Stimulated activated CD4-positive, alpha-beta T cell treated with anti-CD3 and anti-CD28 coated beads, Interleukin-12 subunit alpha, Interleukin-12 subunit beta, amount 100 ng/mL, for 4 hours (primary cell): ENCODE results near the gene TMEM186.
"Not testable (repeated sequence)": the region's sequence is repeated elsewhere in the genome, so short reads cannot be mapped to it uniquely, and the experiment has no call there.

Source experiments
- DNase-seq: peaks from one replicate; pipeline ENCODE4 v3.0.0-alpha.2; 2020

Gene TMEM186

DNA sequence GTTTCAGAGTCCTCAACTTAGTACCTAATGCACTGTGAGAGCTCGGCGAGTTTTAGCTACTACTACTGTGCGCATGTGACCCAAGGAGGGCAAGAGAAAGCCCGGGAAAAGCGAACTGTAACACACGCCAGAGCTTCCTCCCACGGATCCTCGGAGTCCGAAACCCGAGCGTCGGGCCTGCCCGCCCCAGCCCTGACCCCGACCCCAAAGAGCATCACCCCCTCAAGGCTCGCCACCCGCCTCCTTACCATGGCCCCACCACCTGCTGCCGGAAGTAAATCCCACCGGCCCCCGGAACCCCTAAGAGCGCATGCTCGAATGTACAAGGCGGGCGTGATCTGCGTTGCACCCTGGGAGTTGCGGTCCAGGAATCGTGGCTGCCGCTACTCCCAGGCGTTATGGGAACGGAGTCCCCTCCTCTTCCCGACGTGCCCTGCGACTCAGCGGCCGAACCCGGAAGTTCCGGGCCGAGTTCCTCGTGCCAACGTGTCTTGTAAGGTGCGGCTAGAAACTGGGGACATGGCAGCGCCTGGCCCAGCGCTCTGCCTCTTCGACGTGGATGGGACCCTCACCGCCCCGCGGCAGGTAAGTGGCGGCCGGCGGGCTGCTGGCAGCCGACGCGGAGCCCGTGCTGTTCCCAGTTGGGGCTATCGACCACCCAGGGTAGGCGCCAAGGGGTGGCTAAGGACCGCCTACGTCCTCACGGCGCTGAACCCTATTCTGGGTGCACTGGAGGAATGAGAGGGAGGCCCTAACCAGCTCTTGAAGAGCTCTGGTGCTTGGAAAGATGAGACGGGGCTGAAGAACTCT is at the start of gene TMEM186, which contains the start of gene PMM2:
TSS of gene TMEM186 (minus strand) at position 276 of the 810 bp plus-strand sequence. CDS start at position 251, 25 bp downstream.
TSS of gene PMM2 (plus strand) at position 476 of the 810 bp plus-strand sequence. CDS start at position 520, 44 bp downstream.
- peak; percentile 91 for DNase-seq

- no peak for DNase-seq
Observed at GRCh38 chr16:8847145-8847544, 49.7 kb upstream of the TMEM186 start.

DNA sequence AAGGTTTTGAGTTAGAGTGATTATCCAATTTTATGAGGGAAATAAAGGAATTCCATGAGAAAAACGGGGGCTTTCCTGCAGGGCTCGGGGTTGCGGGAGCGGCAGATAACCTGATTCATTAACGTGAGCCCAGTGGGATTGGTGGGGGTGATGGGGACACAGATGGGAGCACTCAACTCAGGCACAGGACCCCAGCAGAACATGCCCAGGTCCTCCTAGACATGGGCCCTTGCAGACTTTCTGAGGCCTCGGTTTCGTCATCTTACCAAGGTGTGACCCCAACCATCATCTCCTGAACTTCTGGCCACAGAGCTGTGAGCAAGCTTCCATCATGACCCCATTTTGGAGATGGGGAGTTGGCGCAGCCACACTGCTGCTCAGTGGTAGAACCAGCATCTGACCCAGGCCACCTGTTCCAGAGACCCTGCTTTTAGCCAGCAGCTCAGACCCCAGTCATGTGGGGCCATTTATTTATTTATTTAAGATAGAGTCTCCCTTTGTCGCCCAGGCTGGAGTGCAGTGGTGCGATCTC is 49.0 kb upstream of the TMEM186 start:
- no peak for DNase-seq

- no peak for DNase-seq
Observed at GRCh38 chr16:8845699-8846298, 48.4 kb upstream of the TMEM186 start.

DNA sequence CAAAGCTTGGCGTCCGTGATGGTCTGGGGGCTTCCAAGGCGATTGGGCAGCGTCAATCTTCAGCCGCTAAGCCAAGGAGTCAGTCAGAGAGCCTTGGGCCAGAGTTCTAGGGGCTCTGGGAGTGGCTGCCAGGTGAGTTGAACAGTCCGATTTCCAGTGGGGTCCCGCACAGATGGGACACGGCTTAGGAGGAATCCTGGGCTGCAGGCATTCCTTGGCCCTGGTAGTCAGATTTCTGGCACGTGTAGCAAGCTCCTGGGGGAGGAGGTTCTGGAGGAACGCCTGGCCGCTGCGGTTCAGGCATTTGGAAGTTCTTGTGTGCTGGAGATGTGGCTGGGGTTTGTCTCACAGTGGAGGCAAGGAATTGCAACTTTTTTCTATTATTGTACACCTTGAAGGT is 45.9 kb upstream of the TMEM186 start:
- DNase-seq, result not testable (repeated sequence)

GRCh38 chr16:8842016-8842415 is 44.6 kb upstream of the TMEM186 start:
- not testable (repeated sequence) for DNase-seq

GRCh38 chr16:8837594-8837993 is 40.2 kb upstream of the TMEM186 start:
- not testable (repeated sequence) for DNase-seq

DNA sequence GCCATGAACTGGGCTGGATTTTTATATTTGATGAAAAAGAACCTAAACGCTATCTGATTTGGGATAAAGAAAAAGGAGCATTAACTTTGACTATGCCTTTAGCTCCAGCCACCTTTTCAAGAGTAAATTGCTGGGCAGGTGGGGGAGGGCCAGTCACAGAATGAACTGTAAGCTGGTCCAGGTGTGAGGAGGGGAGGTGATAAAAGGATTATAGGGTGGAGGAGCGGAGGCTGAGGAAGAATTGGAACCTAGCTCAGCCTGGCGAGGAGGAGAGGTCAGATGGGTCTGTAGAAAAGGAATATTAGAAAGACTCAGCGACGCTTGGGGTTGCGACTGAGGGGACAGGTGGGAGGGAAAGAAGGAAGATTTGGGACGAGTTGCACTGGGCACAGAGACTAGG is 39.4 kb upstream of the TMEM186 start:
- not testable (repeated sequence) for DNase-seq

GRCh38 chr16:8832717-8833105 is 35.3 kb upstream of the TMEM186 start:
- no peak for DNase-seq

GRCh38 chr16:8831871-8832716 is 34.7 kb upstream of the TMEM186 start:
- no peak for DNase-seq

- no peak for DNase-seq
Observed at GRCh38 chr16:8831450-8831849, 34.0 kb upstream of the TMEM186 start.

DNA sequence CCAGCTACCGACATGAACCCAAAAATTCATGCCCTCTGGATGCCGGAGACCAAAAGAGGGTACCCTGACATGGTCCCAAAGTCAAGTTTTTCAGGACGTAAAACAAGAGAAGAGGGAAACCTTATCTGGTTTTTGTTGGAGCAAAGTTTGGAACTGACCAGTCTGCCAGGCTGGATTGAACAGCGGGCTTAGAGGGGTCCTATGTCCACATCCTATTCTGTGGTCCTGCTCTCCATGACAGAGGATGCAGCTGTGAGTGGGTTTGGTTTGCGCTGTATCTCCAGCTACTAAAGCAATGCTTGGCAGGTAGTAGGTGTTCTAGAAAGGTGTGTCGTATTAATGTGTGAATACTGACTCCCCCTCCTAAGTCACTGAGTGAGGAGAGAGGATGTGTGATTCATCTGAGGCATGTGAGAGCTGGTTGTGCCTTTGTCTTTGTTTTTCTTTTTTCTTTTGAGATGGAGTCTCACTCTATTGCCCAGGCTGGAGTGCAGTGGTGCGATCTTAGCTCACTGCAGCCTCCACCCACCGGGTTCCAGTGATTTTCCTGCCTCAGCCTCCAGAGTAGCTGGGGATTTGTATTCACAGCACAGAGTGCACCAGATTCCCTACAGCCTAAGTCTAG is 31.2 kb upstream of the TMEM186 start:
- DNase-seq, result no peak

GRCh38 chr16:8826278-8826879 is 28.9 kb upstream of the TMEM186 start:
- no peak for DNase-seq

- no peak for DNase-seq
Observed at GRCh38 chr16:8822403-8822802, 25.0 kb upstream of the TMEM186 start.

GRCh38 chr16:8819411-8820034 is 22.1 kb upstream of the TMEM186 start:
- no peak for DNase-seq

DNA sequence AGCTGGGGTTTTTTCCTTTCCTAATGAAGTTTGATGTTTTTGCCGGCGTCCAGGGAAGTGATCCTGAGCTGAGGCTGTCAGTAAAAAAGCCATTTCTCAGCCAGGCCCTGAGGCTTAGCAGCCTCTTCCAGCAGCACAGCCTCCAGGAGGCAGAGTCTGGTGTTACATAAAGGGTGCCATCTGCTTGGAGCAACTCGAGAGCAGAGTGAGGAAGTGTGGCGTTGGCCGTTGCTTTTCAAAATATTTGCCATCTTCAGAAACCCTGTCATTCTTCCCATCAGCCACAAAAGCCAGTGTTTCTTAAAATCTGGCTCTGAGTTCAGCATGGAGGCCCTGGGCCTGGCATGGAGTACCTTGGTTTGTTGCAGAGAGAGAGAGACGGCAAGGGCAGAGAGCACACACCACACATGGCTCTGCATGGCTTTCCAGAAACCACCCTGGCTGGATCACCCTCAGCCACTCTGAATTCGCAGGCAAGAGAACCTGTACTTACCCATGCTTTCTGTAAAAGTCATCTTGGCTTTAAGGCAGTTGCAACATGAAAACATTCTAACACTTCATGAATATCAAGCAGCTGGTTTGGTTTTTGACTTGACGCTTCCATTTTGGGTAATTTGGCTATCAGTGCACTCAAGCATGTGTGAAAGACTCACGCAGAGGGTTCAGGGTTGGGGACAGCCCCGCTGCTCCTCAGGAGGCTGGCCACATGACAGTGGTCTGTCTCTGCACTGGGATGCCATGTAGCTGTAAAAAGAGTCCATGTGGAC is 21.2 kb upstream of the TMEM186 start:
- no peak for DNase-seq

DNA sequence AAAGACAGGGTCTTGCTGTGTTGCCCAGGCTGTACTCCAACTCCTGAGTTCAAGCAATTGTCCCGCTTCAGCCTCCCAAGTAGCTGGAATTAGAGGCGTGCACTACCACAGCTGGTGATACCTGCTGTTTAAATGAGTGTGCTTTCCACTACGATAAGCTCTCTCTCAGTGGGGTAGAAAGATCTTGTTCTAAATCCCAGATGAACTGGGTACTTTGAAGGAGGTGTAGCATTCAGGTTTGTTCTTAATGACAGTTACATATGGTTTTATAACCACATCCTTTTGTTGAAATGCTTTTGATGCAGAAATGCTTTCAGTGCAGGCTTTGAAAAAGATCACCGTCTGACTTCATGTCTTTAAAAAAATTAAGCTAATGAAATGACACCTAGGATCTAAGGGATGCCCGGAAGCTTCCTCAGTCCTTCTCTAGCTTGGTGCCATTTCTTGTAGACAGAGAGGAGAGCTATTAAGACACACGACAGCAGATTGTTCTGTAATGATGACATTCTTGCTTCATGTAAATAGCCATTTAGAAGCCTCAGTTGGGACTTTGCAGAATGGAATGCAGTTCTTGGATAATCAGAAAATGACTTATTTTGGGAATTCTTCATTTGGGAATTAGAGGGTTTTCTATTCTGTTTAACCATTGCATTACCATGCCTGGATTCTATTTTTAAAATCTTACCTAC is 19.7 kb upstream of the TMEM186 start:
- no peak for DNase-seq

DNA sequence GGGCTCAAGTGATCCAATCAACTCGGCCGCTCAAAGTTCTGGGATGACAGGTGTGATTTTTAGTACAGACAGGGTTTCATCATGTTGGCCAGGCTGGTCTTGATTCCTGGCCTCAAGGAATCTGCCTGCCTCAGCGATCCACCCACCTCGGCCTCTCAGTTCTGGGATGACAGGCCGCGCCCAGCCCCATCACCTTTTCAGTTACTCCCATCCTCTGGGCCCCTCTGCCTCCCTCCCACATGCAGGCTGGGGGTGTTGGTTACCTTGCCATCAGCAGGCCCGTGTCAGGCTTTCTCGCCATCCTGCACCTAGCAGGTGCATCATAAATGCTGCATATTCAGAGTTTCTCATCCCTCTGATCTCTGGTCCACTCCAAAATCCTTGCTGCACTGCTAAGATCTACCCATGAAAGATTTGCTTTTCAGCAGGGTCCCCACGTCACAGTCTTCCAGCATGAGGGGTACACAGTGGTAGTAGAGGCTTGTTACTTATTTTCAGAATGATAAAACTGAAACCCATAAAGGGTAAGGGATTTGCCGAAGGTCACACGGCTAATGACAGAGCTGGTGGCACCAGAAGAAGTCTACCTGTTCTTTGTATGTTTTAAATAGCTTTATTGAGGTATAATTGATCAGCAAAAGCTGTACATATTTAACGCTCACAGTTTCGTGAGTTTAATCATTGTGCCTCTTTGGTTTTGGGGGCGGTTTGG is 16.8 kb upstream of the TMEM186 start:
- DNase-seq, result no peak

DNA sequence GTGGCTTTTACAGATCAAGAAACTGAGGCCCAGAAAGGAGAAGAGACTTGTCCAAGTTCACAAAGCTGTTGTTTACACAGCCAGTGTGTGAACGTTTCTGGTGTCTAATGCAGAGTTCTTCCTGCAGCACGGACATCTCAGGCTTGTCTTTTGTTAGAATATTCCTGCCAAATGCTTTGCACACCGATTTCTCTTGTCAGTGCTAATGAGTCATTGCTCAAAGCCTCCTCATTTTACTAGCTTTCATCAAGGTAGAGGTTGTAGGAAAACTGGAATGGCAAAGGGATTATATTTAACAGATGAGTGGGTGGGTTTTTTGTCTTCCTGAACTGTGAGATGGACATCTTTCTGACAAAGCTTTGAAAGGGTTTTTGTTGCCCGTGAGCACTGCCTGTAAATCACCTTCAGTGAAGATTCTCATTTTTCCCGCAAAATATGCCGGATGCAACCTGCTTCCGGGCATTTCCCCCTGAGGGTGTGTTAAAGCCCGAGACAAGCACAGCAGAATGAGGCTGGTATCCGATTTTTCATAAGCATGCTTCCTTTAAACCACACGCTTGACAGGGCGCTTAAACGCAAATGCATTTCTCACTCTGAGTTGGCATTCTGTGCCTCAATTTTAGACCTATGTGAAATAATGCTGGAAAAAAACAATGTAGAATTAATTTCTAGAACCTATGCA is 14.9 kb upstream of the TMEM186 start:
- DNase-seq, result no peak
